T-helper 22 cell (primary cell): ENCODE results near the gene CCDC74A.
"Not testable (repeated sequence)": the region's sequence is repeated elsewhere in the genome, so short reads cannot be mapped to it uniquely, and the experiment has no call there.

Source experiments
- DNase-seq: peaks from one replicate; pipeline ENCODE4 v3.0.0-alpha.2; 2020; ENCODE audit warnings: low read depth

The CCDC74A gene

GRCh38 chr2:131503587-131503986 is 24.1 kb upstream of the CCDC74A start:
- not testable (repeated sequence) for DNase-seq

GRCh38 chr2:131504082-131504750 is 23.5 kb upstream of the CCDC74A start:
- DNase-seq, result not testable (repeated sequence)

DNA sequence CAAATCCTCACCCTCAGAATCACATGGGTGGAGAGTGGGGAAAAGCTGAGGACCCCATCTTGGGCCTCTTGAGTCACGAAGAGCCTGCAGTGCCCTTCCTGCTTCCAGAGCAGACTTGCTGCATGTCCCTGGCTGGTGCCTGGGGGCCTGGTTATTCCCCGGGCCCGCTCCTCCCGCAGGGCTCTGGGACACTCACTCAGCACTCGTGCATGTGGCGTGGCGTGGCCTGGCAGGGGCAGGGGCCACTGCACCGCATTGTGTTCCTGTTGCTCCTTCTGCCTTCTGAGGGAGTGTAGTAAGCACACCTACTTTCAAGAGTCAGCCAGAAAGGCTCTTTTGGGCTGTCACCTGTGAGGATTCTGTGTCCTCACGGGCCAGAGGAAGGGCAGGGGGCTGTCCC is 18.1 kb upstream of the CCDC74A start:
- DNase-seq, result no peak

- DNase-seq, result not testable (repeated sequence)
Measured at GRCh38 chr2:131511291-131511968, 16.3 kb upstream of the CCDC74A start.

- not testable (repeated sequence) for DNase-seq
Measured at GRCh38 chr2:131511969-131512870, 15.5 kb upstream of the CCDC74A start.

DNA sequence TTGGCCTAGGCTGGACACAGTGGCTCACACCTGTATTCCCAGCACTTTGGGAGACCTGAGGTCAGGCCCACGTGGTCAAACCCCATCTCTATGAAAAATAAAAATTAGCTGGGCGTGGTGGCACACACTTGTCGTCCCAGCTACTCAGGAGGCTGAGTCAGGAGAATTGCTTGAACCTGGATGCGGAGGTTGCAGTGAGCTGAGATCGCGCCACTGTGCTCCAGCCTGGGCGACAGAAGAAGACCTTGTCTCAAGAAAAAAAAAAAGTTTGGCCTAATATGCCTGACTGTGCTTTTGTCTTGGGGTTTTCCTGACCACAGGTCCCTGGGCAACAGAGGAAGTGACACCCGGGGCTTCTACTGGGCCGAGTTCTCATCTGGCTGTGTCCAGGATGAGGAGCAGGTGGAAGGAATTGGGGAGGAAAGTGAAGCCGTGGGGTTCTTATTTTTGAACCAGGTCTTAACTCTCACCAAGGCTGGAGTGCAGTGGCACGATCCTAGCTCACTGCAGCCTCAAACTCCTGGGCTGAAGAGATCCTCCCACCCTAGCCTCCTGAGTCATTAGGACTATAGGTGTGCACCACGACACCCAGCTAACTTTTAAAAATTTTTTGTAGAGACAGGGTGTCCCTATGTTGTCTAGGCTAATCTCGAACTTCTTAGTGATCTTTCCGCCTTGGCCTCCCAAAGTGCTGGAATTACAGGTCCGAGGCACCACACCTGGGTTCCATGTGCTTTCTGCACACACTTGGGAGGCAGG is 13.1 kb upstream of the CCDC74A start:
- not testable (repeated sequence) for DNase-seq

DNA sequence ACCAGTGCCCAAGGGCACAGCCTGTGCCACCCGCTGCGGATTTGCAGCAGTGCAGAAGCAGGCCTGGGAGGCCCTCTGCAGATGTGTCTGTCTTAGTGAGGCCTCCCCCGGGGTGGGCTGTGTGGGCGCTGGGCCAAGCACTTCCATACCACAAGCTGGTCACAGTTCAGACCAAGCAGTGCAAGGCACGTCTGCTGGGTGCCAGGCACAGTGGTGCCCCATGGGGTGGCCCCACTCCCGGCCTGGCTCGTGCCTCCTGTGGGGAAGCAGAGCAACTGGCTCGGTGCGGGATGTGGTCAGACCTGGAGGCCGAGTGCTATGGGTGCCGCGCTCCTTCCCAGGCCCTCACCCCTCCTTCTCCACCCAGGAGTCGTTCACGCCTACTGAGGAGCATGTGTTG is 12.5 kb upstream of the CCDC74A start:
- not testable (repeated sequence) for DNase-seq

DNA sequence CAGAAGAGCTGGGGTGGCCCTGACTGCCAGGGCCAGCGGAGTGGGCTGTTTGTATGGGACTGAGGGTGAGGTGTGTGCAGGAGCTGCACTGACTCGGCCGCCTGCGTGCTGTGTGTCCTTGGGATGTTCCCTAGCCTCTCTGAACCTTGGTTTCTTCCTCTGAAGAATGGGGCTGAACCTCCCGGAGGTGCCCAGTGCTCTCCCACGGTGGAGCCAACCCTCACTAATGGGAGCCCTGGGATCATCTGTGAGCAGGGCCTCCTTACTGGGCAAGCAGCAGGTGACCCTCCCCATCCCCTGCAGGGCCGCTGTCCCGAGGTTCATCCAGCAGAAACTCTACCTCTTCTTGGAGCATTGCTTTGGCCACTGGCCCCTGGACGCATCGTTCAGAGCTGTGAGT is 11.7 kb upstream of the CCDC74A start:
- DNase-seq, result no peak

DNA sequence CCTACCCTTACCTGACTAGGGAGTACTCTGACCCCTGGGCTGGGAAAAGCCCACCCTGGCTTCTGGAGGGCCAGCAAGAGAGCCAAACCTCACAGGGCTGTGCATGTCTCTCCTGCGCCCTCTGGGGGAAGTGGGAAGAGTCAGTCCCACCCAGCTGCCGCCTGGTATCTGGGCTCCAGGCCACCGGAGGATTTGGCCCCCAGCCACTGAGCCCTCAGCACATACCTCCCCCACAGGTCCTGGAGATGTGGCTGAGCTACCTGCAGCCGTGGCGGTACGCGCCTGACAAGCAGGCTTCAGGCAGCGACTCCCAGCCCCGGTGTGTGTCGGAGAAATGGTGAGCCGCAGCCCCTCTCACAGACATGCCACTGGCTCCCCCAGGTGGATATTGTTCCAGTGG is 11.1 kb upstream of the CCDC74A start:
- not testable (repeated sequence) for DNase-seq

GRCh38 chr2:131517106-131517831 is 10.4 kb upstream of the CCDC74A start:
- no peak for DNase-seq

DNA sequence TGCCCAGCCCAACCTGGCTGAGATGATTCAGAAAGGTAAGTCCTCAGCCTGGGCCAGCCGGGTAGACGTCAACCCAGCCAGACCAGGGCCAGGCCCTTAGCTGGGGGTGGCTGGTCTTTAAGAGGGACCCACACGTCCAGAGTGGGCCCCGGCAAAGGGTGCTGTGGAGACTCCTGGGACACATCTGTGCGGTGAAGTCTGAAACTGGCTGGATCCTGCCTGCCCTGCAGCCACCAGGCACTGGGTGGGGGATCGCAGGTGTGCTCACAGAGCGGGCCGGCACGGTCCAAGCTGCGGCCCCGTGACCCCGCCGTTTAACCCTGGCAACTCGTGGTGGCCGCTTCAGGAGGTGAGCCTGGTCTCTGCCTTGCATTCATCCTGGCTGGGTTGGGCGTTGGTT is 9.8 kb upstream of the CCDC74A start:
- not testable (repeated sequence) for DNase-seq

- not testable (repeated sequence) for DNase-seq
Measured at GRCh38 chr2:131518531-131518930, 9.2 kb upstream of the CCDC74A start.

DNA sequence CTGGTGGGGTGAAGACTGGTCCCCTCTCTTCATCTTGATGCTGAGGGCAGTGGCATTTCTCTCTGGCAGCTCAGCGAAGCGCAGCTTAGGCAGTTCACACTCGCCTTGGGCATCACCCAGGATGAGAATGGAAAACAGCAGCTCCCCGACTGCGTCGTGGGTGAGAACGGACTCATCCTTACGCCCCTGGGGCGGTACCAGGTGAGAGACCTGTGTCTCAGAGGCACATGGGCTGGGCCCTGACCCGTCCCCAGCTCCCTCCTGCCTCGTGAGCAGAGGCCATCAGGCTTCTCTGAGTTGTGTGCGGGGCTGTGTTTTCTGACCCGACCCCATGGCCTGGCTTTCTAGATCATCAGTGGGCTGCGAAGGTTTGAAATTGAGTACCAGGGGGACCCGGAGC is 8.2 kb upstream of the CCDC74A start:
- DNase-seq, result no peak

GRCh38 chr2:131519871-131520470 is 7.7 kb upstream of the CCDC74A start:
- DNase-seq, result not testable (repeated sequence)

- DNase-seq, result no peak
Measured at GRCh38 chr2:131520526-131520925, 7.2 kb upstream of the CCDC74A start.

GRCh38 chr2:131521524-131521923 is 6.2 kb upstream of the CCDC74A start:
- DNase-seq, result not testable (repeated sequence)

DNA sequence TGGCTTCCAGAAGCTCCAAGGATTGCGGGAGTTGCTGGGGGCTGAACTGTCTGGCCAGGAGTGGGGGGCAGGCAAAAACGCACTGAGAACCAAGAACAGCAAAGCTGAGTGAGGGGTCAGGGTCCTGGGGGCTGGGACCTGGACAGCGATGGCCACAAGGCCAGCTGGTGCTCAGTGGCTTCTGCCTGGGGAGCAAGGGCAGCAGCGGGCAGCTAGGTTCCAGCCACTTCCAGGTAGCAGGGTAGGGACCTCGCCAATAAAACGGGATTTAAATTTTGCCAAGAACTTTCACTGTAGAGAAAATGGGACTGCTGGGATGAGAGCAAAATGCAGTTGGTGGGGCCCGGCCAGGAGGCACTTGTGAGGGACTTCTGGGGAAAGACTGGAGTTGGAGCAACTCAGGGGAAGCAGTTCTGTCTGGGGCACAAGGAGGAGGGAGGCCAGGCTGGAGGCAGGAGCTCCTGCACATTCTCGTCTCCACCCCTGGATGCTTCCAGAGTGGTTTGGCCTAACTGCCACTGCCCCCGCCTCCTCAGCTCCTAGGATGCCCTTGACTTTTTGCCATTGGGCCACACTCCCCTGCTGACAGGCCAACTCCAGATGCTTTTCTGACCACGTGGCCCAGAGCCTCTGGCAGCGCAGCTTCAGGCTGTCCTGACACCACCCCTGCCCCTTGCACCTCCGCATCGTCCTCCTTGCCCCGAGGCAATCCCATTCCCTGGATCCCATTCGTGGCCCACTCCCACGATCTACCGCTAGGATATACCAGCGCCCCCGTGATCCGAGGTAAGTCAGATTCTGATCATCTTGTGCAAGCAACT is 5.5 kb upstream of the CCDC74A start:
- DNase-seq, result no peak

GRCh38 chr2:131525256-131525655 is 2.4 kb upstream of the CCDC74A start:
- DNase-seq, result not testable (repeated sequence)

- not testable (repeated sequence) for DNase-seq
Measured at GRCh38 chr2:131528981-131529863, 1.5 kb downstream of the CCDC74A start.
